Neutrophil (primary cell): ENCODE results near the gene RGS13.

Experiments used
- H3K27ac ChIP-seq: fragments of 200-600 bp; sonication (generic); 2 replicates; pipeline ENCODE4 v1.5.1; 2016; ENCODE audit warnings: mild to moderate bottlenecking, moderate library complexity
- H3K27me3 ChIP-seq: fragments of 200-600 bp; sonication (generic); 2 replicates; pipeline ENCODE4 v1.6.0; 2016; ENCODE audit warnings: mild to moderate bottlenecking
- H3K36me3 ChIP-seq: fragments of 200-600 bp; sonication (generic); 2 replicates; pipeline ENCODE4 v1.5.1; 2017
- H3K4me1 ChIP-seq, 2 experiments: fragments of 200-600 bp in 1 of 2; sonication (generic) in 1 of 2; 1 replicate in 1 of 2; 2 replicates in 1 of 2; pipeline versions ENCODE4 v1.5.1 to v1.6.1; 2013 to 2016; ENCODE audit warnings: low read depth in 1 of 2, low read length in 1 of 2, mild to moderate bottlenecking in 1 of 2, moderate library complexity in 1 of 2; ENCODE audit not compliant: control insufficient read depth in 1 of 2, insufficient read depth in 1 of 2
- H3K4me3 ChIP-seq, 2 experiments: fragments of 200-600 bp in 1 of 2; sonication (generic) in 1 of 2; 1 replicate in 1 of 2; 2 replicates in 1 of 2; pipeline ENCODE4 v1.5.1; 2013 to 2016; ENCODE audit warnings: low read depth in 1 of 2, low read length in 1 of 2, mild to moderate bottlenecking in 1 of 2, moderate library complexity in 1 of 2
- H3K9me3 ChIP-seq: fragments of 200-600 bp; sonication (generic); 2 replicates; pipeline ENCODE4 v1.5.1; 2016
- TF ChIP-seq, protein P1 (sequence below): fragments of 200-600 bp; sonication (generic); IDR thresholded peaks from 2 replicates; pipeline ENCODE4 v1.5.1; 2016; ENCODE audit warnings: antibody characterized with exemption

The RGS13 gene

DNA sequence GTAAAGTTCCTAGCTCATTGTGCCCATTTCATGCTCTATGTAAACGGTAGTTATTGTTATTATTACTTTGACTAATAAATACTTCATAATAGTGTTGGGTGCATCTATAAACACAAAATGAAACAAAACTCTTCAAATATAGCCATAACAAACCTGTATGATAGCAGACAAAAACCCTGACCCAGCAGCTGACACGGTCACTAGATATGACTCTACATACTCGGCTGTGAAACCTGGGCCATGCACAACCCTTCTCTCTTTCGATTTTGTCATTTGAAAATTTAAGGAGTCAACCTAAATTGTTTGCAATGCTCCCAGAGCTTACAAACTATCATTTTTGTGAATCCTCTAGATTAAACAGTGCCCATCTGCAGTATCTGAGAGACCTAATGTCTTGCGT lies 8.0 kb upstream of the RGS13 start:
- no peaks in the 10 kb centered on the region for H3K27me3 ChIP-seq
- no peak overlapping the region for H3K27ac ChIP-seq
- H3K4me1 ChIP-seq = no peaks in the 10 kb centered on the region
- H3K9me3 ChIP-seq = no peaks in the 10 kb centered on the region
- no peaks in the 10 kb centered on the region for H3K36me3 ChIP-seq
- TF ChIP-seq, protein P1, sequence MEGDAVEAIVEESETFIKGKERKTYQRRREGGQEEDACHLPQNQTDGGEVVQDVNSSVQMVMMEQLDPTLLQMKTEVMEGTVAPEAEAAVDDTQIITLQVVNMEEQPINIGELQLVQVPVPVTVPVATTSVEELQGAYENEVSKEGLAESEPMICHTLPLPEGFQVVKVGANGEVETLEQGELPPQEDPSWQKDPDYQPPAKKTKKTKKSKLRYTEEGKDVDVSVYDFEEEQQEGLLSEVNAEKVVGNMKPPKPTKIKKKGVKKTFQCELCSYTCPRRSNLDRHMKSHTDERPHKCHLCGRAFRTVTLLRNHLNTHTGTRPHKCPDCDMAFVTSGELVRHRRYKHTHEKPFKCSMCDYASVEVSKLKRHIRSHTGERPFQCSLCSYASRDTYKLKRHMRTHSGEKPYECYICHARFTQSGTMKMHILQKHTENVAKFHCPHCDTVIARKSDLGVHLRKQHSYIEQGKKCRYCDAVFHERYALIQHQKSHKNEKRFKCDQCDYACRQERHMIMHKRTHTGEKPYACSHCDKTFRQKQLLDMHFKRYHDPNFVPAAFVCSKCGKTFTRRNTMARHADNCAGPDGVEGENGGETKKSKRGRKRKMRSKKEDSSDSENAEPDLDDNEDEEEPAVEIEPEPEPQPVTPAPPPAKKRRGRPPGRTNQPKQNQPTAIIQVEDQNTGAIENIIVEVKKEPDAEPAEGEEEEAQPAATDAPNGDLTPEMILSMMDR = no peak
- no peak overlapping the region for H3K4me3 ChIP-seq

DNA sequence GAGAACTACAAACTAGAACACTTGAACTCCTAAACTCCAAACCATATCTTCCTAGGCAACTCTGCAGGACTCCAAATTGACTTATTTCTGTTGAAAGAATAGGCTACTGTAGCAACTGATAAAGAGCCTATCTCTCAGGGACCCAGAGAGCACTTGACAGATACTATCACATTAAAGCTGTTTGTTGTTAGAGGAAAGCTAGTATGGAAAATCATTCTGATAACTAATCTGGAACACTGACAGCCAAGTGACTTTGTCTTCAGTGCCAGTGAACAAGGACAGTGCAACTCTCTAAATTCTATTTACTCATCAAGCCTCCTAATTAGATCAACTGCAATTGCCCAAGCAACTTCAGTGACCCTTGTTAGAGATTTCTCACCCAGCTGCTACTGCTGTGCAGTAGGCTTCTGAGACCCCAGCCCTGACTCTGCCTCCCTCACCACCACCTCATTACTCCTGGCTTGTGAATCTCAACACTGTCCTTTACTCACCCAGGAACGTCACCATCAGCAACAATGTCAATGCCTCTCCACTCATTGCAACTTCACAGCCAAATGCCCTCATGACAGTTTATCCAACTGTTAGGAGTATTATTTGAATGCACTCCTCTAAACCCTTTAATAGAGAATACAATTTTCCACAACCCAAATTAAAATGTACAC lies 7.4 kb upstream of the RGS13 start:
- no peak overlapping the region for H3K27ac ChIP-seq
- no peak overlapping the region for H3K4me3 ChIP-seq
- H3K36me3 ChIP-seq = no peaks in the 10 kb centered on the region
- no peaks in the 10 kb centered on the region for H3K9me3 ChIP-seq
- H3K4me1 ChIP-seq = no peaks in the 10 kb centered on the region
- TF ChIP-seq, protein P1 = no peak
- no peaks in the 10 kb centered on the region for H3K27me3 ChIP-seq

- H3K4me1 ChIP-seq = no peaks in the 10 kb centered on the region
- no peak overlapping the region for H3K27ac ChIP-seq
- no peak overlapping the region for H3K4me3 ChIP-seq
- H3K36me3 ChIP-seq = no peaks in the 10 kb centered on the region
- no peaks in the 10 kb centered on the region for H3K27me3 ChIP-seq
- no peaks in the 10 kb centered on the region for H3K9me3 ChIP-seq
- TF ChIP-seq, protein P1 = no peak
Observed at GRCh38 chr1:192629612-192630011, 6.3 kb upstream of the RGS13 start.

GRCh38 chr1:192630521-192631287 lies 5.2 kb upstream of the RGS13 start:
- no peaks in the 10 kb centered on the region for H3K4me1 ChIP-seq
- H3K9me3 ChIP-seq = no peaks in the 10 kb centered on the region
- no peak overlapping the region for H3K4me3 ChIP-seq
- TF ChIP-seq, protein P1 = no peak
- no peaks in the 10 kb centered on the region for H3K27me3 ChIP-seq
- no peaks in the 10 kb centered on the region for H3K36me3 ChIP-seq
- H3K27ac ChIP-seq = no peak overlapping the region

DNA sequence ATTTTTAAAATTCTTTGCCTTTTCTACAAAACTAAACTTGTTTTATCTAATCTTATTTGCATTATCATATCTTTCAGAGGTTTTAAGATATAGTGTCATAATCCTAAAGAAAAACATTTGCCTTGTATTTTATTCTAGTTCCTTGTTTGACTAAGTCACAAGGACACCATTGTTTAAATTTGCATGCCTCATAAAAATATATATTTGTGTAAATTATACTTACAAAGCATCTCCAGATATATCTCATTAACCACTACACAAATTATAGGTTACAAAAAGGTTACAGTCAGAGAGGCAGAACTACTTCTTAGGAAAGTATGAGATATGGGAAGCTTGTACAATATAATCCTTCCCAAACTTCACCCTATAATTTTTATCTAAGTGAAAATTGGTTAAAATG lies 4.2 kb upstream of the RGS13 start:
- Histone ChIP-seq H3K4me1 (no peaks in the 10 kb centered on the region), H3K9me3 (no peaks in the 10 kb centered on the region), H3K4me3 (no peak overlapping the region), H3K27ac (no peak overlapping the region), H3K27me3 (no peaks in the 10 kb centered on the region), H3K36me3 (no peaks in the 10 kb centered on the region)
- TF ChIP-seq, protein P1 = no peak
